Adrenal gland (tissue), 5 donors: Measurements from ENCODE around the gene ERBB2.

Experiments used
- CTCF ChIP-seq, 6 experiments: fragments of 450-650 bp in 4 of 6; fragments of 200-600 bp in 2 of 6; sonication (generic) in 1 of 6; IDR thresholded peaks; 1 replicate in 5 of 6; 2 replicates in 1 of 6; pipeline versions ENCODE4 v1.5.1 to v1.8.0; 2016 to 2021; ENCODE audit warnings: antibody characterized with exemption in 6 of 6, mild to moderate bottlenecking in 2 of 6, moderate library complexity in 1 of 6
- POLR2A ChIP-seq, 2 donors: fragments of 450-650 bp; IDR thresholded peaks; one replicate each; pipeline ENCODE4 v1.6.1; 2017; ENCODE audit warnings: antibody characterized with exemption in 2 of 2, mild to moderate bottlenecking in 2 of 2, moderate library complexity in 1 of 2
- donor health status: DM: no; HTN: no; CAD: no.

- TF ChIP-seq CTCF (IDR thresholded peaks at IDR 0.05) = no peak
- TF ChIP-seq POLR2A (IDR thresholded peaks at IDR 0.05) = no peak
These were observed at the start of gene ERBB2 for GRCh38 chr17:39699818-39700147.
